HG03280 (cell line): ENCODE data around the gene CCDC184.
A peak's percentile ranks its signal among the peaks of the same experiment; 100 is the strongest.
"Not testable (repeated sequence)": the region's sequence is repeated elsewhere in the genome, so short reads cannot be mapped to it uniquely, and the experiment has no call there.

Experiments used
- ATAC-seq: cut with Tn5 transposase; IDR thresholded peaks from one replicate; pipeline ENCODE4 v1.9.1; 2021; ENCODE audit warnings: mild to moderate bottlenecking, moderate library complexity; ENCODE audit not compliant: unreplicated experiment

CCDC184 gene

DNA sequence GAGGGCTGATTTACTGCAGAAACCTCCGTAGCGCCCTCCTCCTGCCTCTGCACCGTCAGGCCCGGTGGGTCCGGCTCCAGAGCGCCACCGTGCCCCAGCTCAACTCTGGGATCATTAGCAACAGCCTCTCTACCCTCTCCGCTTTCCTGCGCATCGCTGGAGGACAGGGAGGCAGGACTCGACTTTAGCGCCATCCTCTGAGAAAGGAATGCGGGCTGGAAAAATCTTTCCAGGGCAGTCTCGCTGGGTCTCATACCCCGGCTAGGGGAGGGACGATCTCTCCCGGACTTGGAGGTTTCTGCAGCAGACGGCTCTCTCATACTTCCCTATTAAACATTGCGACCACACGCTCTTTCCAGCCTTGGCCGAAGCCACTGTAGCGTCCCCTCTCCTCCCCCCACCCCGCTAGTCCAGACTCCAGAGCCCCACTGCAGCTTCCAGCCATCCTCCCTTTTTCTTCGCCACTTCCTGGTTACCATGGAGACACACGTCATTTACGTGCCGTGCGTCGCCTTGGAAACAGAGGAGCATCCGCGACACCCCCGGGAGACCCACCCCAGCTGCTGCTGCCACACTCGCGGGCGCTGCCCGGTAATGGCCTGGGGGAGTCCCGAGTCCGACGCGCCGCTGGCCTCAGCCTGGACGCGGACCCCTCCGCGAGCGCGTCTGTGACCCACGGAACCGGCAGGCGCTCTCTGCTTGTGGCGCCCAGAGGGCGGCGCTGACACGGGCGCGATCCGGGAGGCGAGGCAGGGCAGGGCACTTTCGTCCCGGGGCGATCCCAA, at the start of gene CCDC184:
Gene CCDC184, plus strand, starts transcription at position 554 of the 785 bp plus-strand sequence. CDS start 479 bp downstream, outside the sequence.
- peak; percentile 70 for ATAC-seq

GRCh38 chr12:48135027-48135426, 48.4 kb upstream of the CCDC184 start:
- no peak for ATAC-seq

GRCh38 chr12:48142818-48143674, 40.4 kb upstream of the CCDC184 start:
- no peak for ATAC-seq

DNA sequence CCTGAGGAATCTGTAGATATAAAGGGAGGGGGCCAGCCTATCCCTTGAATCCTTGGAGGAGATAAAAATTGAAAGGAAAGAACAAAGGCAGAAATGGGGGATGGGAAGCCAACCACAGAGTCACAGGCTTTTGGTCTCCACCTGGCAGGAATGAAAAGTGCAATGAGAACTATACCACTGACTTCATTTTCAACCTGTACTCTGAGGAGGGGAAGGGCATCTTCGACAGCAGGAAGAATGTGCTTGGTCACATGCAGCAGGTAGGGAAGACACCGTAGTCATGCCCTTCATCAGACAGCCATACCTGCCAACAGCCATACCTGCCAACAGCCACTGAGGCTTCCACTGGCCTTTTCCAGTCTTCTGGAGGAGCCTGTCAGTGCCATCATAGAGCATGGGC, 39.5 kb upstream of the CCDC184 start:
- ATAC-seq = no peak

DNA sequence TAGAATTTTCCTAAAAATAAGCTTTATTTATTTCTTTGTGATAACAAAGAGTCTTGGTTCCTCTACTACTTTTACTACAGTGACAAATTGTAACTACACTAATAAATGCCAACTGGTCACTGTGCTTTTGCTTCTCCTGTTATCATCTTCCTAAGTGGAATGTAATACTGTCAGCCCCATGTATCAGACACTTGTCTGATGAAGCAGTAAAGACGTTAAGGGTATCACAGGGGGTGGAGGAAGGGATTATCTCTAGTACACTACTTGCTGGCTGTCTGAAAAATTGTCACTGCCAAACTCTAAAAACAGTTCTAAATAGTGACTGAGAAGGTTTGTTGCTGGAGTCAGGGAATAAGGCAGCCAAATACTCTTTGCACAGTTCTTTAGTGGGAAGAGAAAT, 37.5 kb upstream of the CCDC184 start:
- ATAC-seq = no peak

DNA sequence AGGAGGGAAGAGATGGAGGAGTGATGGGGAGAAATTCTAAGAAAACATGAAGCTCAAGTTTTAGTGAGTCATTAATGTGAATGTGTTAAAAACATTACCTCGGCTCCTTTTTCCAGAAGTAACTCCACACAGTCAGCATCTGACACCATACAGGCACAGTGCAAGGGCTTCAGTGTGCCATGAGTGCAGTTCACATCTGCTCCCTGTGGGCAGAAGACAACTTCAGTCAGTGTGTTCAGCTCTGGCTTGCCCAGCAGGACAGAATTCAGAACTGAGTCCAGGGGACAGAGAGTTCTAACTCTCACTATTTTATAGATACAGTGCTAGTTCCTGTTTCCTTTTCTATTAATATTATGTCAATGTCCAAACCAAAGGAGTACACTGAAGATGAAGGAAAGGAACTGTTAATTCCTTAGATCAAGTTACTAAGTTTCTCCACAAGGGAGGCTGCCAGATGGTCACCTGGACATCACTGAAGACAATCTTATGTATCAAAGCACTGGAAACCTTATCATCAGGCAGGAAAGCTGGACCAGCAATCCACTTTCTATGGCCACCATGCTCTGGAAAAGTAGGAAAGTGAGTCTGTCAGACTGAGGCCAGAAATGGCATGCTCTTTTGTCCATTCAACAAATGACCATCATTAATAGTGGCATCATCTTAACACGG, 32.2 kb upstream of the CCDC184 start:
- no peak for ATAC-seq

DNA sequence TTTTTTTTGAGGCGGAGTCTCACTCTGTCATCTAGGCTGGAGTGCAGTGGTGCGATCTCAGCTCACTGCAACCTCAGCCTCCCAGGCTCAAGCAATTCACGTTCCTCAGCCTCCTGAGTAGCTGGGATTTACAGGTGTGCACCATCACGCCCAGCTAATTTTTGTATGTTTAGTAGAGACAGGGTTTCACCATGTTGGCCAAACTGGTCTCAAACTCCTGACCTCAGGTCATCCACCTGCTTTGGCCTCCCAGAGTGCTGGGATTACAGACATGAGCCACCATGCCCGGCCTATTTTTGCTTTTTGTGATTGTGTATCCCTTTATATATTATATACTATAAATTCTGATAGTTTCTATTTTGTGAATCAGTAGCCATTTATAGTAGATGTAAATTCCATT, 27.7 kb upstream of the CCDC184 start:
- not testable (repeated sequence) for ATAC-seq

DNA sequence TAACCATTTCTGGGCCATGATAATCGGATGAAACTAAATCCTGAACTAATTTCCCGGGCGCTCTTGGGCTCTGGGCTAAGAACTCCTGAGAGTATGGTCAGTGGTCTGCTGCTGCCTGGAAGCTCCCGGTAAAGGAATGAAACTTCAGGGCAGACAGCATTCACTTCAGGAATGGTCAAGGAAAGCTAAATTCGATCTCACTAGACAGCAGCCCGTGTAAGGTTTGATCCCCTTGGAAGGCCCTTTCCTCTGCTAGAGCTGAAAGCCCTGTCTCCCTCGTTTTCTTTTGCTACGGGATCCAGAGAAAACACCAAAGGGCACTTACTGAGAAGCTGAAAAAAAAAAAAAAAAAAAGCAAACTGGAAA, 26.8 kb upstream of the CCDC184 start:
- no peak for ATAC-seq

DNA sequence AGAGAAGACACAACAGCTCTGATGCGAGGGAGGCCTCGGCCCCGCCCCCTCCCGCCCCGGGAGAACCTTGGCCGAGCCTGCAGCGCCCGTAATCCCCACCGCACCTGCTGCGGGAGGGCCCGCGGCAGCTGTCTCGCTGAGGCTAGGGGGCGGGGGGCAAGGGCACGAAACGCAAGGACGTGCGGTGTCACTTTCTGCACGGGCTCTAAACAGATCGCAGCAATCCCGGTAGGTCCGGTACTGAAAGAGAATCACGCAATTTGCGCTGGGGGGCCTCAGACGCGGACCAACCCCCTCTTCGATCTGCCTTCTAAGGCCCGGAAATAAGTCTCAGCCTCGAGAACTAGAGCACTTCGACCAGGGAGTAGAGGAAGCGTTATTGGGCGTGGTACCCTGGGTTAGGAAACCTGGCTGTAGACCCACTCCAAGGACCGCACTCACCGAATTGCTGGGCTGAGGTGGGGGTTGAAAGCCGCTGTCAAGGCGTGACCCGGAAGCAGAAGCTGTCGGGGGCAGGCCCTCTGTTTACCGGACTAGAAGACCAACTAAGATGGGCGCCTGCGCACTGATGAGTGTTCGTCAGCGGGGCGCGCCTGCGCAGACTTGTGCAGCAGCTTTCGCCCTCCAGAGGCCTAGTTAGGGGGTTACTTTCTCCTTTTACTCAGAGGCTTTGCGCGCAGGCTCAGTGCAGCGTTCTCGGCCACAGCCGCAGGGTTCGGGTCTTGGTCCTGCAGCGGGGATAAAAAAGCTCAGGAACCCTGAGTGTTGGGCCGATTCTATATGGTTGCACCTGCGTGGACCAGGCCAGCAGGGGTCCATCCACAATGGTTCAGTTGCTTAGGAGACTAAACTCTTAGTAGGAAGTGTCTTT, 26.2 kb upstream of the CCDC184 start, which contains the start of gene ASB8:
Gene ASB8, minus strand, starts transcription at position 498 of the 871 bp plus-strand sequence. CDS start 4,019 bp downstream, outside the sequence.
- peak; percentile 88 for ATAC-seq

DNA sequence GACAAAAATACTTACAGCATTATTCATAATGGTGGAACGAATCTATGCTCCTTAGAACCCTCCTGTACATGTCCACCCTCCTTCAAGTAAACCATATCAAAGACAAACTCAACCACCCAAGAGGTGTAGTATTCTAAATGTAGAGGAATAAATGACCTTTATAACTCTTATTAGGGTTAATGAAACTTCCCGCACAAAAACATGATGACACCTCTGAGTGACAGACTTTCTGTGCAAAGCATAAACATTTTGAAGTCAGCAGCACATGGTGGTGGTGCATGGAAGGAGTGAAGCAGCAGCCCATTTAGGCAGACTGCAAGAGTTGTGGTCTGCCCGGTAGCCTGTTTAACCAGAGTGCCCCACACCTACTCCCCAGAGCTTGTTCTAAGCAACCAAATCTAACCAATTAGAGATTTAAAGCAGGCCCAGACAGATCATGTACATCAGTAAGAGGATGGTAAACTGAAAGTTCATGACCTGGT, 25.5 kb upstream of the CCDC184 start:
- ATAC-seq = no peak

GRCh38 chr12:48160046-48160445, 23.4 kb upstream of the CCDC184 start:
- no peak for ATAC-seq

DNA sequence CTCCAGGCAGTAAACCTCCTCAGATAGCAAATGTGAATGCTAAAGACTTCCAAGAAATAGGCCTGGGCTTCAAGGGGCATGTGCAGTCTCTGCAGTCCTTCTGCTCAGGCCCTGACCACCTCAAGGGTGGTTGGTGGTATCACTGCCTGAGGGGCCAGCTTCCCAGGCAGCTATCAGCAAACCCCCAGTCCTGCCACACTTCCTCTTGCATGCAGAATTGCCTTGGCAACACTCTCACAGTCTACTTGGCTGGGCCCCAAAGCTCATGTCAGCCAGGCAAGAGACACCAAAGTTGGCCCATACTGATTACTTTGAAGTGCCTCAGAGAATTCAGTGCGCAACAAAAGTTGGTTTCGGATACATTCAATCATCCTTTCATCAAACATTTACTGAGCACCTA, 22.6 kb upstream of the CCDC184 start:
- ATAC-seq = no peak

GRCh38 chr12:48163150-48163747, 20.2 kb upstream of the CCDC184 start:
- no peak for ATAC-seq

GRCh38 chr12:48164451-48164850, 19.0 kb upstream of the CCDC184 start:
- no peak for ATAC-seq

DNA sequence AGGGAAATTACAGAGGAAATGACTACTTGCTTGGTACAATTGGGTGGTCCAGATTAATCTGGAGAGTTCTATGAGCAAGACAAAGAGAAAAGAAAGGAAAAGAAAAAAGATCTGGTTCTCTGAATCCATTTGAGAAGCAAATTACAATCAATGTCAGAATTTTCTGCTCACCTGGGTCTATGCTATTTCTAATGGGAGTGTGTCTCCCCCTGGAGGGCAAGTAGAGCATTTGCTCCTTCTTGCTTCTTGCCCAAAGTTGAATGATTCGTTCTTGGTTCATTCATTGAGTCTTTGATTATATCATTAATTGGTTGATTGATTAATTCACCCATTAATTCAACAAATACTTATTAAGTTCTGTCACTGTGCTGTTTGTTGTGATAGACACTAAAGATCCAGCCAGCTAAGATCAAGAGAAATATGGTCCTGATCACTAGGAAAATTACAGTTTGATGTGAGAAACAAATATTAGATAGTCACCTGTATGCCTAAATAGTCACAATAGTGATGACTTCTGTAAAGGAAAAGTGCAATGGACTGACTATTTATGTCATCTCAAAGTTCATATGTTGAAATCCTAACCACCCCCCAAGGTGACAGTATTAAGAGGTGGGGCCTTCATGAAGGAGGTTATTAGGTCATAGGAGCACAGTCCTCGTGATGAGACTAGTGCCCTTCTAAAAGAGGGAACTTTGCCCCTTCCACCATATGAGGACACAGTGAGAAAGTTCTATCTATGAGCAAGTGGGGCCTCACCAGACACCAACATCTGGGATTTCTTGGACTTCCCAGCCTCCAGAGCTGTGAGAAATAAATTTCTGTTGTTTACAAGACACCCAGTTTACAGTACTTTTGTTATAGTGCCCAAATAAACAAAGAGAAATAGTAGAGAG, 18.1 kb upstream of the CCDC184 start:
- peak; percentile 71 for ATAC-seq

GRCh38 chr12:48169011-48169410, 14.4 kb upstream of the CCDC184 start:
- no peak for ATAC-seq

- ATAC-seq = no peak
Observed at GRCh38 chr12:48175613-48176416, 7.6 kb upstream of the CCDC184 start.

- ATAC-seq = no peak
Observed at GRCh38 chr12:48176417-48176751, 7.1 kb upstream of the CCDC184 start.
